Upper lobe of left lung (tissue), 6 donors: Measurements from ENCODE around the gene LENG9. TPM values are rescaled to one million over a fixed set of nuclear protein-coding genes. Genes with fewer than 3 reads are reported as not detected.

ENCODE experiments used
- ATAC-seq, 2 donors: fragments of 200-7000 bp; cut with Tn5 transposase; one replicate each; pipeline ENCODE4 v1.9.1; 2022; ENCODE audit warnings: mild to moderate bottlenecking in 2 of 2, moderate library complexity in 2 of 2; ENCODE audit not compliant: low FRiP score in 2 of 2
- DNase-seq, 2 donors: peaks; one replicate each; pipeline ENCODE4 v3.0.0-alpha.2; 2019 to 2020
- H3K27ac ChIP-seq, 4 donors: fragments of 200-600 bp; sonication (generic); one replicate each; pipeline ENCODE4 v1.5.1; 2016 to 2019
- H3K27me3 ChIP-seq, 4 donors: fragments of 200-600 bp; sonication (generic); one replicate each; pipeline ENCODE4 v1.5.1; 2017 to 2019
- H3K36me3 ChIP-seq, 4 donors: fragments of 200-600 bp; sonication (generic); one replicate each; pipeline ENCODE4 v1.5.1; 2016 to 2019
- H3K4me1 ChIP-seq, 4 donors: fragments of 200-600 bp; sonication (generic); one replicate each; pipeline ENCODE4 v1.5.1; 2018 to 2019
- H3K4me3 ChIP-seq, 4 donors: fragments of 200-600 bp; sonication (generic); one replicate each; pipeline ENCODE4 v1.5.1; 2017 to 2019; ENCODE audit warnings: mild to moderate bottlenecking in 2 of 4, moderate library complexity in 1 of 4
- H3K9me3 ChIP-seq, 4 donors: fragments of 200-600 bp; sonication (generic); one replicate each; pipeline ENCODE4 v1.5.1; 2018 to 2019
- CTCF ChIP-seq, 6 experiments: fragments of 450-650 bp in 4 of 6; fragments of 200-600 bp in 2 of 6; sonication (generic) in 2 of 6; IDR thresholded peaks; one replicate each; pipeline ENCODE4 v1.5.1; 2016 to 2019; ENCODE audit warnings: antibody characterized with exemption in 6 of 6
- EP300 ChIP-seq, 4 donors: sonication (generic); formaldehyde crosslinking; IDR thresholded peaks; one replicate each; pipeline ENCODE4 v1.5.1; 2017; ENCODE audit warnings: antibody characterized with exemption in 4 of 4, control low read depth in 2 of 4
- POLR2A ChIP-seq, 4 donors: fragments of 450-650 bp; IDR thresholded peaks; one replicate each; pipeline ENCODE4 v1.5.1; 2016 to 2017; ENCODE audit warnings: antibody characterized with exemption in 4 of 4, mild to moderate bottlenecking in 2 of 4
- POLR2AphosphoS5 ChIP-seq, 2 donors: sonication (generic); formaldehyde crosslinking; IDR thresholded peaks; one replicate each; pipeline ENCODE4 v1.5.1; 2017; ENCODE audit warnings: antibody characterized with exemption in 2 of 2
- whole genome bisulfite sequencing, 2 donors: methylation state at CpG; one replicate each; pipeline ENCODE4 v1.1.5; 2017 to 2018; 5-methylcytosine and 5-hydroxymethylcytosine counted together
- total RNA-seq, 6 donors: library from RNA; depleted of rRNA in 4 of 6; stranded (reverse); fragments of >200 nt in 4 of 6; gene quantifications; one replicate each; pipeline versions ENCODE4 v1.1.0 to v1.2.1, GENCODE V29; 2016 to 2021
- donor health status: DM: no; HTN: no; CAD: no; lungs with moderate emphysema.
- donor health status: DM: no; HTN: yes; CAD: no; lungs with severe emphysema.

LENG9 gene
- total RNA-seq, 6 donors from 2014 or later = 3.3 to 12.6 (median 9.1) TPM

DNA sequence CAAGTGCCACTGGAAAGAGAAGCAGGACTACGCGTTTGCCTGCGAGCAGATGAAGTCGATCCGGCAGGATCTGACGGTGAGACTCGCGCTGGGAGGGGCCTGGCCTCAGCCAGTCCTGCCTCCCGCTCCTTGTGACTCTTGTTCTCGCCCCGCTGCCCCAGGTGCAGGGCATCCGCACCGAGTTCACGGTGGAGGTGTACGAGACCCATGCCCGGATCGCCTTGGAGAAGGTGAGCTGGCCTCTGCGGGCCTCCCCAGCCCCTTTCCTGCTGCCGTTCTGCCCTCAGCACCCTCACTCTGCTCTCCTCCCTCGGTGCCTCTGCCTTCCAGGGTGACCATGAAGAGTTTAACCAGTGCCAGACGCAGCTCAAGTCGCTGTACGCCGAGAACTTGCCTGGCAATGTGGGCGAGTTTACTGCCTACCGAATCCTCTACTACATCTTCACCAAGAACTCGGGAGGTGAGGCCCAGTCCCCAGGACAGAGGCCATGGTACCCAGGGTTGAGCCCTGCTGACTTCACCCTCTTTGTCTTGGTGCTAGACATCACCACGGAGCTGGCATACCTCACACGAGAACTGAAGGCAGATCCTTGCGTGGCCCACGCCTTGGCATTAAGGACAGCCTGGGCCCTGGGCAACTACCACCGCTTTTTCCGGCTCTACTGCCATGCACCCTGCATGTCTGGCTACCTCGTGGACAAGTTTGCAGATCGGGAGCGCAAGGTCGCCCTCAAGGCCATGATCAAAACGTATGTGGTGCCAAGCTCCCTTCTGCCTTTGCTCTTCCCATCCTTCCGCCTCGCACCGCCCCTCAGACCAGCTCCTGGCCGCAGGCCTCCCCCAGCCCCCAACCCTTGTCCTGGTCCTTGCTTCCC lies 5.6 kb downstream of the LENG9 start:
- Histone ChIP-seq H3K36me3 (peaks cover 77 to 94% (median 93%) of the 10 kb centered on the region in 4 donors), H3K4me3 (no peak overlapping the region), H3K27me3 (no peaks in the 10 kb centered on the region), H3K27ac (no peak overlapping the region), H3K4me1 (peaks cover 29 to 42% (median 33%) of the 10 kb centered on the region in 4 donors), H3K9me3 (no peaks in the 10 kb centered on the region)
- TF ChIP-seq EP300 (IDR thresholded peaks at IDR 0.05) = no peak
- no peak for TF ChIP-seq POLR2A (IDR thresholded peaks at IDR 0.05)
- TF ChIP-seq CTCF (IDR thresholded peaks at IDR 0.05) = no peak
- TF ChIP-seq POLR2AphosphoS5 (IDR thresholded peaks at IDR 0.05) = no peak
- 94 to 95% methylated on average over 40 to 42 of the region's 42 CpGs for WGBS, 2 donors
- no peak for ATAC-seq
- peak in 1 of 2 donors; percentile 66 for DNase-seq

GRCh38 chr19:54456423-54457373 lies 6.9 kb downstream of the LENG9 start:
- H3K4me1 ChIP-seq = peaks cover 22 to 42% (median 27%) of the 10 kb centered on the region in 4 donors
- no peak for ATAC-seq
- 94 to 95% methylated on average over 35 to 44 of the region's 51 CpGs for WGBS, 2 donors
- peak in 1 of 2 donors; percentile 84 for DNase-seq
- TF ChIP-seq CTCF (IDR thresholded peaks at IDR 0.05) (no peak), POLR2AphosphoS5 (IDR thresholded peaks at IDR 0.05) (no peak), POLR2A (IDR thresholded peaks at IDR 0.05) (no peak), EP300 (IDR thresholded peaks at IDR 0.05) (no peak)
- H3K27ac ChIP-seq = no peak overlapping the region
- no peaks in the 10 kb centered on the region for H3K27me3 ChIP-seq
- H3K36me3 ChIP-seq = peaks cover 90 to 100% (median 99%) of the 10 kb centered on the region in 4 donors
- H3K4me3 ChIP-seq = no peak overlapping the region
- no peaks in the 10 kb centered on the region for H3K9me3 ChIP-seq

GRCh38 chr19:54455786-54456422 lies 7.7 kb downstream of the LENG9 start:
- TF ChIP-seq POLR2A (IDR thresholded peaks at IDR 0.05) = no peak
- no peak for TF ChIP-seq CTCF (IDR thresholded peaks at IDR 0.05)
- 93 to 97% methylated on average over 36 to 38 of the region's 40 CpGs for WGBS, 2 donors
- Histone ChIP-seq H3K36me3 (peaks cover 85 to 100% (median 99%) of the 10 kb centered on the region in 4 donors), H3K27me3 (no peaks in the 10 kb centered on the region), H3K4me1 (peaks cover 23 to 42% (median 27%) of the 10 kb centered on the region in 4 donors), H3K27ac (no peak overlapping the region), H3K9me3 (no peaks in the 10 kb centered on the region), H3K4me3 (no peak overlapping the region)
- peak in 1 of 2 donors; percentile 74 for DNase-seq
- no peak for ATAC-seq

DNA sequence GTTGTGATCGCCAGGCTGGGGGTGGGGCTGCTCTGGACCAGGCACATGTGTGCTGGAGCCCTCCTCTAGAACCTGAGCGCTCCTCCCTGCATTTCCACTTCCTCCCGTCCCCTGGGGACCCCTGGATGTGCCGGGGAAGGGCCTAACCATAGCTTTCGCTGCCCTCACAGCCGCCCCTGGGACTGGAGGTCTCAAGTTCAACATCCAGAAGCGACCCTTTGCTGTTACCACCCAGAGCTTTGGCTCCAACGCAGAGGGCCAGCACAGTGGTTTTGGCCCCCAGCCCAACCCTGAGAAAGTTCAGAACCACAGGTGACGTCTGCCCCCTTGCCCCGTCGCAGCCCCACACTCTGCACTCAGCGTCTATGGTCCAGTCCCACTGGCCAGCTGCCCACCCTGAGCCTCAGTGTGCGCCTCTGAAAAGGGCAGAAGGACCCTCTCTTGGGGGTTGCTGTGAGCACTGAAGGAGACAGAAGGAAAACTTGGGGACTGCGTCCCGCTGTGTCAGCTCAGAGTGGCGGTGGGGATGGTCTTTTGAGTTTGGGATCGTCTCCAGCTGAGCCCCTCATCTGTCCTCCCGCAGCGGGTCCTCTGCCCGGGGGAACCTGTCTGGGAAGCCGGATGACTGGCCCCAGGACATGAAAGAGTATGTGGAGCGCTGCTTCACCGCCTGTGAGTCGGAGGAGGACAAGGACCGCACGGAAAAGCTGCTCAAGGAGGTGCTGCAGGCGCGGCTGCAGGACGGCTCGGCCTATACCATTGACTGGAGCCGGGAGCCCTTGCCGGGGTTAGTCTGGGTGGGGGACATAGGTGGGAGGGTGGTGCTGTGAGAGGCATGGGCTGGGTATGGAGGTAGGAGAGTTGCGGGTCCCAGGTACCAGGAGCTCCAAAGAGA lies 8.6 kb downstream of the LENG9 start:
- peak in 1 of 2 donors; percentile 59 for DNase-seq

More for the DNA sequence above, 8.6 kb downstream of the LENG9 start:
- peaks cover 78 to 94% (median 93%) of the 10 kb centered on the region in 4 donors for H3K36me3 ChIP-seq
- no peak overlapping the region for H3K4me3 ChIP-seq
- no peaks in the 10 kb centered on the region for H3K9me3 ChIP-seq
- TF ChIP-seq CTCF (IDR thresholded peaks at IDR 0.05) (no peak), POLR2AphosphoS5 (IDR thresholded peaks at IDR 0.05) (no peak), EP300 (IDR thresholded peaks at IDR 0.05) (no peak), POLR2A (IDR thresholded peaks at IDR 0.05) (no peak)
- peaks cover 23 to 42% (median 28%) of the 10 kb centered on the region in 4 donors for H3K4me1 ChIP-seq
- no peak overlapping the region for H3K27ac ChIP-seq
- no peaks in the 10 kb centered on the region for H3K27me3 ChIP-seq
- 91 to 93% methylated on average over 32 to 33 of the region's 33 CpGs for WGBS, 2 donors
- no peak for ATAC-seq
